ENCODE data around the gene SLC6A18. TPM values are rescaled to one million over a fixed set of nuclear protein-coding genes. Genes with fewer than 3 reads are reported as not detected.

The SLC6A18 gene
- total and polyA plus RNA-seq, 2 of the 4 experiments (the other 2 are of a cell fraction) = not detected

GRCh38 chr5:1194378-1194777 is 30.8 kb upstream of the SLC6A18 start:
- no peaks in the 10 kb centered on the region for H3K36me3 ChIP-seq (ENCODE audit: control insufficient read depth, insufficient read depth, low read length)
- peaks cover 17% of the 10 kb centered on the region; the same call in 1 of the 2 replicates for H3K27me3 ChIP-seq (ENCODE audit: control insufficient read depth, insufficient read depth, low read length)
- no peak overlapping the region for H3K4me3 ChIP-seq (ENCODE audit: insufficient read depth, low read depth, low read length)

More at GRCh38 chr5:1194378-1194777, 30.8 kb upstream of the SLC6A18 start:
- Histone ChIP-seq H2AFZ (replicated peaks; ENCODE audit: low read length, poor library complexity) (no peak overlapping the region), H3K56ac (ENCODE audit: extremely low read depth, insufficient read depth, low read length) (no peak overlapping the region), H3K27ac (ENCODE audit: insufficient read depth, low read length) (no peak overlapping the region), H3K79me1 (ENCODE audit: low read depth in 1 of 2, low read length in 2 of 2) (no peaks in the 10 kb centered on the region), H2AK5ac (ENCODE audit: low read depth, low read length) (no peak overlapping the region), H3K9me1 (ENCODE audit: insufficient read depth, low read length) (no peaks in the 10 kb centered on the region), H4K5ac (ENCODE audit: low read depth, low read length) (no peak overlapping the region), H3K9me3 (ENCODE audit: control insufficient read depth, insufficient read depth, low read length) (no peaks in the 10 kb centered on the region), H2BK15ac (ENCODE audit: low read depth, low read length) (no peak overlapping the region), H2BK20ac (ENCODE audit: low read depth, low read length) (no peak overlapping the region), H4K20me1 (ENCODE audit: insufficient read depth, low read length) (no peaks in the 10 kb centered on the region), H3K4me1 (ENCODE audit: control insufficient read depth, insufficient read depth, low read length) (no peaks in the 10 kb centered on the region), H2AK9ac (replicated peaks; ENCODE audit: low read depth, low read length, poor library complexity) (no peak overlapping the region), H3K9ac (ENCODE audit: low read depth, low read length) (no peak overlapping the region), H4K8ac (ENCODE audit: low read depth in 2 of 2, low read length in 2 of 2) (no peak overlapping the region), H4K91ac (ENCODE audit: insufficient read depth, low read depth, low read length) (no peak overlapping the region), H3K4ac (ENCODE audit: low read depth, low read length) (no peak overlapping the region), H3K18ac (ENCODE audit: low read depth, low read length) (no peak overlapping the region), H3K23ac (ENCODE audit: low read depth, low read length) (no peak overlapping the region), H3K14ac (replicated peaks; ENCODE audit: low read depth, low read length) (no peak overlapping the region), H2BK5ac (ENCODE audit: low read depth, low read length, poor library complexity, severe bottlenecking) (no peak overlapping the region), H3K4me2 (ENCODE audit: low read depth, low read length) (no peak overlapping the region), H2BK120ac (ENCODE audit: low read depth, low read length) (no peak overlapping the region)
- POLR2A ChIA-PET (ENCODE audit: unreplicated experiment) = no interaction called here
- BruUV-seq (replicated peaks) = no TSS peak
- in situ Hi-C loops (cut with MboI; ENCODE audit: low sequenced_read_pairs) (no loop called here), dilution Hi-C loops (cut with HindIII; ENCODE audit: low sequenced_read_pairs, unreplicated experiment) (no loop called here), intact Hi-C loops (cut with micrococcal nuclease) (no loop called here)
- CTCF ChIA-PET = no interaction called here
- no CpG with 5 or more reads among the region's 6 CpGs for WGBS, 2 experiments (ENCODE audit: extremely low coverage in 2 of 2, insufficient read length in 1 of 2)
- ATAC-seq (ENCODE audit: low read depth) = no peak
- no peak for DNase-seq
- TF ChIP-seq MAZ (IDR thresholded peaks at IDR 0.05; ENCODE audit: borderline replicate concordance, low read depth, low read length) (no peak), SMC3 (IDR thresholded peaks at IDR 0.05; ENCODE audit: low read depth, low read length) (no peak), CEBPB (IDR thresholded peaks at IDR 0.05; ENCODE audit: low read depth, low read length) (no peak), MAFK (IDR thresholded peaks at IDR 0.05; ENCODE audit: low read depth, low read length) (no peak), RFX5 (IDR thresholded peaks at IDR 0.05; ENCODE audit: low read depth, low read length) (no peak), RCOR1 (IDR thresholded peaks at IDR 0.05; ENCODE audit: insufficient replicate concordance, low read length) (no peak), NFE2L2 (IDR thresholded peaks at IDR 0.05; ENCODE audit: low read depth, low read length) (no peak), ELK1 (IDR thresholded peaks at IDR 0.05; ENCODE audit: borderline replicate concordance, low read depth, low read length) (no peak), CHD1 (IDR thresholded peaks at IDR 0.05; ENCODE audit: low read depth, low read length) (no peak), FOS (IDR thresholded peaks at IDR 0.05; ENCODE audit: low read depth, low read length) (no peak), BHLHE40 (IDR thresholded peaks at IDR 0.05; ENCODE audit: low read depth, low read length) (no peak), USF2 (IDR thresholded peaks at IDR 0.05; ENCODE audit: low read depth, low read length) (no peak), RAD21 (IDR thresholded peaks at IDR 0.05; ENCODE audit: low read length) (no peak), MXI1 (IDR thresholded peaks at IDR 0.05; ENCODE audit: borderline replicate concordance, low read depth, low read length) (no peak), POLR2A (IDR thresholded peaks at IDR 0.05; ENCODE audit: low read depth, low read length) (no peak)
- TF ChIP-seq, protein P1, sequence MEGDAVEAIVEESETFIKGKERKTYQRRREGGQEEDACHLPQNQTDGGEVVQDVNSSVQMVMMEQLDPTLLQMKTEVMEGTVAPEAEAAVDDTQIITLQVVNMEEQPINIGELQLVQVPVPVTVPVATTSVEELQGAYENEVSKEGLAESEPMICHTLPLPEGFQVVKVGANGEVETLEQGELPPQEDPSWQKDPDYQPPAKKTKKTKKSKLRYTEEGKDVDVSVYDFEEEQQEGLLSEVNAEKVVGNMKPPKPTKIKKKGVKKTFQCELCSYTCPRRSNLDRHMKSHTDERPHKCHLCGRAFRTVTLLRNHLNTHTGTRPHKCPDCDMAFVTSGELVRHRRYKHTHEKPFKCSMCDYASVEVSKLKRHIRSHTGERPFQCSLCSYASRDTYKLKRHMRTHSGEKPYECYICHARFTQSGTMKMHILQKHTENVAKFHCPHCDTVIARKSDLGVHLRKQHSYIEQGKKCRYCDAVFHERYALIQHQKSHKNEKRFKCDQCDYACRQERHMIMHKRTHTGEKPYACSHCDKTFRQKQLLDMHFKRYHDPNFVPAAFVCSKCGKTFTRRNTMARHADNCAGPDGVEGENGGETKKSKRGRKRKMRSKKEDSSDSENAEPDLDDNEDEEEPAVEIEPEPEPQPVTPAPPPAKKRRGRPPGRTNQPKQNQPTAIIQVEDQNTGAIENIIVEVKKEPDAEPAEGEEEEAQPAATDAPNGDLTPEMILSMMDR (conservative IDR thresholded peaks at IDR 0.05; ENCODE audit: low read depth, low read length) = no peak
